Measurements from ENCODE around the gene AGAP1.

DNA sequence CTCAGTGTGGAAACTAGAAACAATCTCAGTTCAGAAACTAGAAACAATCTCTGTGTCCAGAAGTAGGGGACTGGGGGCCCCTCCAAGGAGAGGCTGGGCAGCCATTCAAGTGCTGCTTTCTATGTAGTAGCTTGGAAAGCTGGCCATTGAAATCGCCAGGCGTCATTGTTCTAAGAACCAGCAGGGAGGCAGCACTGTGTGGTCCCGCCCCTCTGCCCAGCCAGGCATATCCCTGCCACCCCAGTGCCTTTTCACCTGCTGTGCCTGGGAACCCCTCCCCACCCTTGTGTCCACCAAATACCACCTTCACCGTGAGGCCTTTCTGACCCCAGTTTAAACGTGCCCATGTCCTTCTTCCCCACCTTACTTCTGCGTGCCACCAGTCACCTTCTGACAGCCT, 452.7 kb downstream of the AGAP1 start:
- TF ChIP-seq, protein P1, sequence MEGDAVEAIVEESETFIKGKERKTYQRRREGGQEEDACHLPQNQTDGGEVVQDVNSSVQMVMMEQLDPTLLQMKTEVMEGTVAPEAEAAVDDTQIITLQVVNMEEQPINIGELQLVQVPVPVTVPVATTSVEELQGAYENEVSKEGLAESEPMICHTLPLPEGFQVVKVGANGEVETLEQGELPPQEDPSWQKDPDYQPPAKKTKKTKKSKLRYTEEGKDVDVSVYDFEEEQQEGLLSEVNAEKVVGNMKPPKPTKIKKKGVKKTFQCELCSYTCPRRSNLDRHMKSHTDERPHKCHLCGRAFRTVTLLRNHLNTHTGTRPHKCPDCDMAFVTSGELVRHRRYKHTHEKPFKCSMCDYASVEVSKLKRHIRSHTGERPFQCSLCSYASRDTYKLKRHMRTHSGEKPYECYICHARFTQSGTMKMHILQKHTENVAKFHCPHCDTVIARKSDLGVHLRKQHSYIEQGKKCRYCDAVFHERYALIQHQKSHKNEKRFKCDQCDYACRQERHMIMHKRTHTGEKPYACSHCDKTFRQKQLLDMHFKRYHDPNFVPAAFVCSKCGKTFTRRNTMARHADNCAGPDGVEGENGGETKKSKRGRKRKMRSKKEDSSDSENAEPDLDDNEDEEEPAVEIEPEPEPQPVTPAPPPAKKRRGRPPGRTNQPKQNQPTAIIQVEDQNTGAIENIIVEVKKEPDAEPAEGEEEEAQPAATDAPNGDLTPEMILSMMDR (conservative IDR thresholded peaks at IDR 0.05; ENCODE audit: low read length) = no peak
- no peak for TF ChIP-seq EZH2phosphoT487 (IDR thresholded peaks at IDR 0.05; ENCODE audit: borderline replicate concordance, low read depth, low read length)

Data from OCI-LY7 (cell line).